ENCODE results near the gene PERCC1.

- TF ChIP-seq CTCF (conservative IDR thresholded peaks at IDR 0.05; ENCODE audit: low read depth, low read length), result no peak
- TF ChIP-seq EZH2 (IDR thresholded peaks at IDR 0.05; ENCODE audit: borderline replicate concordance, low read depth, low read length, poor library complexity, severe bottlenecking), result no peak
Observed at GRCh38 chr16:1448536-1449116, 17.7 kb downstream of the PERCC1 start.

All from A673 (cell line).